Osteocyte (in vitro differentiated cells): ENCODE measurements around the gene PLCB1. TPM values are rescaled to one million over a fixed set of nuclear protein-coding genes. Genes with fewer than 3 reads are reported as not detected.
A peak's percentile ranks its signal among the peaks of the same experiment; 100 is the strongest.
"Not testable (repeated sequence)": the region's sequence is repeated elsewhere in the genome, so short reads cannot be mapped to it uniquely, and the experiment has no call there.

Source experiments
- DNase-seq: peaks from one replicate; pipeline ENCODE4 v3.0.0; 2021; ENCODE audit warnings: mixed read lengths; ENCODE audit not compliant: unreplicated experiment; ENCODE audit errors: extremely low spot score
- H3K27ac Mint-ChIP-seq: one replicate; pipeline ENCODE4 v1.8.0; 2021; ENCODE audit warnings: mild to moderate bottlenecking, mixed read lengths; ENCODE audit not compliant: unreplicated experiment
- H3K27me3 Mint-ChIP-seq: one replicate; pipeline ENCODE4 v1.8.0; 2021; ENCODE audit warnings: mixed read lengths; ENCODE audit not compliant: unreplicated experiment
- H3K36me3 Mint-ChIP-seq: one replicate; pipeline ENCODE4 v1.8.0; 2021; ENCODE audit warnings: mixed read lengths; ENCODE audit not compliant: unreplicated experiment
- H3K4me1 Mint-ChIP-seq: one replicate; pipeline ENCODE4 v1.8.0; 2021; ENCODE audit warnings: mixed read lengths; ENCODE audit not compliant: unreplicated experiment
- H3K4me3 Mint-ChIP-seq: one replicate; pipeline ENCODE4 v1.8.0; 2021; ENCODE audit warnings: mild to moderate bottlenecking, moderate library complexity, mixed read lengths; ENCODE audit not compliant: unreplicated experiment
- H3K9me3 Mint-ChIP-seq: one replicate; pipeline ENCODE4 v1.8.0; 2021; ENCODE audit warnings: mixed read lengths; ENCODE audit not compliant: unreplicated experiment
- CTCF ChIP-seq: fragments of 200-600 bp; sonication (generic); IDR thresholded peaks from 2 replicates; pipeline ENCODE4 v1.5.0; 2021; ENCODE audit warnings: antibody characterized with exemption, mild to moderate bottlenecking, moderate library complexity
- total RNA-seq: library from RNA; stranded (reverse); gene quantifications from 2 replicates; pipeline ENCODE4 v1.2.1, GENCODE V29; 2021

PLCB1 gene
- total RNA-seq, 1 donor from 2014 or later, result 33.3 TPM

GRCh38 chr20:8155812-8156211, 23.7 kb downstream of the PLCB1 start:
- Mint-ChIP-seq H3K4me3 (no peak overlapping the region), H3K4me1 (peaks cover 65% of the 10 kb centered on the region), H3K9me3 (peaks cover 9% of the 10 kb centered on the region), H3K27me3 (no peaks in the 10 kb centered on the region), H3K27ac (peak overlapping the region; percentile 86), H3K36me3 (peaks cover 6% of the 10 kb centered on the region)
- no peak for TF ChIP-seq CTCF
- no peak for DNase-seq

DNA sequence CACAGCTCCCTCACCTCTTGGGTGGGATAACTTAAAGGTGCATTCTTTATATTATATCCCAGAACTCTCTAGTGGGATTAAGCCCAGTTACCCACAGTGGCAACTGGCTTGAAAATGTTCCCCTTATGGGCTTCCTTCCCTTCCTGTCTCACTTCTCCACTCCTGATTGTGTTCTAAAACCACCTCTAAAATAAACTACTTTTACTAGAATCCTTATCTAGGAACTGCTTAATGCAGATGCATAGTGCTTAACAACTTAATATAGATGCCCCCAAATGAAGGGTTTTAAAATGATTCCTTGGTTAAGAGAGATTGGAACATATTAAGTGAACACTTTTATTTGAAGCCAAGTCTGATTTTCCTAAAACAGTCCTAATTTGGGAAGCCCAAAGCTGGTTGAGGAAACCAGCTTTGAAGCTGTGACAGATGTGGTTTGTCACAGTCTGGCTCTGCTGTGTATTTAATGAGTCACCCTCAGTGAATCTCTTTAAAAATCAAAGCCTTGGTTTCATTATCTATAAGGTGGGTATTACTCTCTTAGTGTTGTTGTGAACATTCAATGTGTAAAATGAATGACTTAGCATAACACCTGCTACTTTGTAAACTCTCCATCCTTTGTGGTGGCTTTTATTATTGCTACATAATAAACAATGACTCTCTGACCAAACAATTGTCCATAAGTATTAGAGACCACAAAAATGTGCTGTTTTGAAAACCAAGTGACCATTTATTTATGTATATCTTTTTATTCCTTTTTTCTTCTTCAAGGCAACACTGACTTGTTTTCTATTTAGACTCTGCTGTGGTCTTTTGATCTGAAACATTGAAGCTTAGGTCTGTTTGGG, 24.4 kb downstream of the PLCB1 start:
- no peak overlapping the region for H3K4me3 Mint-ChIP-seq
- no peak for DNase-seq
- peaks cover 62% of the 10 kb centered on the region for H3K4me1 Mint-ChIP-seq
- peak overlapping the region; percentile 86 for H3K27ac Mint-ChIP-seq
- H3K36me3 Mint-ChIP-seq, result peaks cover 6% of the 10 kb centered on the region
- no peaks in the 10 kb centered on the region for H3K27me3 Mint-ChIP-seq
- no peak for TF ChIP-seq CTCF
- H3K9me3 Mint-ChIP-seq, result peaks cover 9% of the 10 kb centered on the region

GRCh38 chr20:8159217-8159616, 27.2 kb downstream of the PLCB1 start:
- not testable (repeated sequence) for H3K36me3 Mint-ChIP-seq, H3K27me3 Mint-ChIP-seq, H3K4me3 Mint-ChIP-seq, DNase-seq, H3K27ac Mint-ChIP-seq, H3K9me3 Mint-ChIP-seq
- peaks cover 41% of the 10 kb centered on the region for H3K4me1 Mint-ChIP-seq

DNA sequence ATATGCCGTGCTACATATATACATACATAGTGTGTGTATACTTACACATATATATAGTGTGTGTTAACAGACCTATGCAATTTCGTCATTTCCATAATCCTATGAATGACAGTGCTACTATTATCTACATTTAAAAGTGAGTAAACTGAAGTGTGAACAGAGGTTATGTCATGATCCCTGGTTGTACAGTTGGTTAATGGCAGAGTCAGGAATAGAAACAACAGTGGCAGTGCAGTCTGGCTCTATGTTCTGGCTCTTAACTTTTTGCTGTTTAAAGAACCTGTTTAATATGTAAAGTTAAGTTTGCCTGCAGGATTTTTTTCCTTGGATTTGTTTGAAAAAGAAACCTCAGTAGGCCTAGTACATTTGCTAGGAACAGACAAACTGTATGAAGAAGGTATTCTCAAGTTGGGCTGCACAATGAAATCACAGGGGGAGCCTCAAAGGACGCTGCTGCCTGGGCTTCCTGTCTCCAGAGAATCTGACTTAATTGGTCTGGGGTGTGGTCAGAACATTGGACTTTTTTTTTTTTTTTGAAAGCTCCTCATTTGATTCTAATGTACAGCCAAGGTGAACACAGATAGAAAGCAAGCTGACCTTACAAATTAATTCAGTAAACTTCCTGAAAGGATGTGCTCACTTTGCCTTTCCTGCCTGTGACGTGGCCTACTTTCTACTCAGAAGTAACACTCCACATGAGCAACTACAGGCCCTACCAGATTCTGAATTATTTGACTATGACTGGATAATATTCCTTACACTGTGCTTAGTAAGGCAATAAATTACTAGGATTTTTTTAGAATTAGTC, 29.4 kb downstream of the PLCB1 start:
- Mint-ChIP-seq H3K4me1 (peaks cover 19% of the 10 kb centered on the region), H3K4me3 (no peak overlapping the region), H3K36me3 (peaks cover 7% of the 10 kb centered on the region), H3K9me3 (peaks cover 3% of the 10 kb centered on the region), H3K27ac (peak overlapping the region; percentile 76), H3K27me3 (no peaks in the 10 kb centered on the region)
- TF ChIP-seq CTCF, result no peak
- no peak for DNase-seq

GRCh38 chr20:8162610-8163009, 30.5 kb downstream of the PLCB1 start:
- H3K27me3 Mint-ChIP-seq, result no peaks in the 10 kb centered on the region
- TF ChIP-seq CTCF, result no peak
- peak overlapping the region; percentile 17 for H3K4me3 Mint-ChIP-seq
- DNase-seq, result no peak
- peaks cover 7% of the 10 kb centered on the region for H3K36me3 Mint-ChIP-seq
- peaks cover 3% of the 10 kb centered on the region for H3K9me3 Mint-ChIP-seq
- H3K27ac Mint-ChIP-seq, result no peak overlapping the region
- peaks cover 9% of the 10 kb centered on the region for H3K4me1 Mint-ChIP-seq
